ENCODE data around the gene C2orf81.

- no peak for TF ChIP-seq SMC3 (conservative IDR thresholded peaks at IDR 0.05; ENCODE audit: poor library complexity)
- no peak for TF ChIP-seq EZH2 (IDR thresholded peaks at IDR 0.05; ENCODE audit: borderline replicate concordance, insufficient read depth, low read length, poor library complexity, severe bottlenecking)
- TF ChIP-seq REST (IDR thresholded peaks at IDR 0.05; ENCODE audit: borderline replicate concordance): no peak
- TF ChIP-seq CTCF (IDR thresholded peaks at IDR 0.05; ENCODE audit: poor library complexity, severe bottlenecking): no peak
Measured at GRCh38 chr2:74423231-74424095, 2.0 kb upstream of the C2orf81 start.

Measured in neural cell (in vitro differentiated cells).